ENCODE data around the gene EPB41L3.
"Not testable (repeated sequence)": the region's sequence is repeated elsewhere in the genome, so short reads cannot be mapped to it uniquely, and the experiment has no call there.

EPB41L3 gene

DNA sequence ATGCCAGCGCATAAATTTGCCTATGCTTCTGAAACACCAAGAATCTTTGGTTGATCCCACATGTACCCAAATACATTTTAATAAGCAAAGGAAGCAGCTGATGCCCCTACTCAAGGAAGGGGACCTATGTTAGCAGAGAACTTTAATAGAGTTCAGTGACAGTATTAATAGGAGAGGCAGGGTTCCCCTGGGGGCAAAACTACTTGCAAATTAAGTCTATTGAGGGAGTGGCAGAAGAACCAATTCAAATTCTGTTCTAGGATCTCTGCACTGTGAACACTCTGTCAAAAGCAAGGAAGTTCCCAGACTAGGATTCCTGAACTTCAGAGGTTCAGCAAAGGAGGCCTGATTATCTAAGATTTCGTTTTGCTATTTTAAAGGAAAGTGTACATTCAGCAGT, 47.5 kb downstream of the EPB41L3 start:
- H3K27ac ChIP-seq, result no peak overlapping the region
- TF ChIP-seq, protein P1, sequence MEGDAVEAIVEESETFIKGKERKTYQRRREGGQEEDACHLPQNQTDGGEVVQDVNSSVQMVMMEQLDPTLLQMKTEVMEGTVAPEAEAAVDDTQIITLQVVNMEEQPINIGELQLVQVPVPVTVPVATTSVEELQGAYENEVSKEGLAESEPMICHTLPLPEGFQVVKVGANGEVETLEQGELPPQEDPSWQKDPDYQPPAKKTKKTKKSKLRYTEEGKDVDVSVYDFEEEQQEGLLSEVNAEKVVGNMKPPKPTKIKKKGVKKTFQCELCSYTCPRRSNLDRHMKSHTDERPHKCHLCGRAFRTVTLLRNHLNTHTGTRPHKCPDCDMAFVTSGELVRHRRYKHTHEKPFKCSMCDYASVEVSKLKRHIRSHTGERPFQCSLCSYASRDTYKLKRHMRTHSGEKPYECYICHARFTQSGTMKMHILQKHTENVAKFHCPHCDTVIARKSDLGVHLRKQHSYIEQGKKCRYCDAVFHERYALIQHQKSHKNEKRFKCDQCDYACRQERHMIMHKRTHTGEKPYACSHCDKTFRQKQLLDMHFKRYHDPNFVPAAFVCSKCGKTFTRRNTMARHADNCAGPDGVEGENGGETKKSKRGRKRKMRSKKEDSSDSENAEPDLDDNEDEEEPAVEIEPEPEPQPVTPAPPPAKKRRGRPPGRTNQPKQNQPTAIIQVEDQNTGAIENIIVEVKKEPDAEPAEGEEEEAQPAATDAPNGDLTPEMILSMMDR (conservative IDR thresholded peaks at IDR 0.05), result no peak

DNA sequence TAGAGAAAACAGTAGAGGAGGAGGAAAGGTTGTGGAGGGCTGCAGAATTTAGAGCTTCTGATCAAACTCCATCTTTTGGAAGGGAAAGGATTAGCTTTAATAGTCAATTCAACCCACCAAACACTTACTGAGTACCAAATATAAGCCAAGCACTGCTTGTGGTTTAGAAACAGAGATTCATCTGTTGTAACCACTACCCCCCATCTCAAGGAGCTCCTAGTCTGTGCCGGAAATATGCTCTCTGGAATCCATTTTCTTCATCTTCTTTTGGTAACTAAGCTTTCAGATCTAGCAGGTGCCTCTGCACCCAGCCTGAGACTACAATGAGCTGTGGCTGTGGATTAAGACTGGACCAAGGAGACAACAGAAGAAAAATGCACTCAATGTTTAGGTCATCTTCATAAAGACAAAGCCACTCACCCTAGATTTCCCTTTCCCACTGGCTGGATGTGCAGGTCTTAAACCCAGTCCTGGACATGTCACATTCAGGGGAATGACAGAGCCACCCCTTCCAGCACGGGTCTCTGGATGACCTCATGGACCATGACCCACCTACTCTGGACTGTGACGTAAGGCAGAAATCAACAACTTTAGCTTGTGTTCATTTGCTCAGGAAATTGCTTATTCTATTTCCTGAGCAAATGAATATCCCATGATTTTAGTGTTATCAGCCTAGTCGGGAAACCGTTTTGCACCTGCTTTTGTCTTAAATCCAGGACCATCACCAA, 52.9 kb downstream of the EPB41L3 start:
- TF ChIP-seq, protein P1 (conservative IDR thresholded peaks at IDR 0.05), result no peak
- H3K27ac ChIP-seq, result no peak overlapping the region

DNA sequence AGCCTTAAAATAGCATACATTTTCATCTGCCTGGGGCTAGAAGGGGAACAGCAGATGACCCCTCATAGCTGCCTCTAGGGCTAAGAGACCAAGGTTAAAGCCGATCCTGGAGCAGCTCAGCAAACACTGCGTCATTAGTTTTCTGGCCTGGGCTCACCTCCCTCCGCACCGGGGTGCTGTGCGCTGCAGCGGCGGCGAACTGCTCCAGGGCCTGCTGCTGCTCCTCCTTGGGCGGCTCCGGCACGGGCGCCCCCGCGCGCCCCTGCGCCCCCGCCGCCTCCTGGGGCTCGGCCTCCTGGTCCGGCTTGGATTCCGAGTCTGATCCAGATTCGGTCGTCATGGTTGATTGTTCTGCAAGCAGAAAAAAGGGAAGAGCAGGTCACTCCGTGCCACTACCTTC, 55.0 kb downstream of the EPB41L3 start:
- H3K27ac ChIP-seq, result no peak overlapping the region
- TF ChIP-seq, protein P1 (conservative IDR thresholded peaks at IDR 0.05), result no peak

GRCh38 chr18:5488044-5488443, 55.8 kb downstream of the EPB41L3 start:
- not testable (repeated sequence) for H3K27ac ChIP-seq

GRCh38 chr18:5484526-5484925, 59.3 kb downstream of the EPB41L3 start:
- H3K27ac ChIP-seq, result no peak overlapping the region
- TF ChIP-seq, protein P1 (conservative IDR thresholded peaks at IDR 0.05), result no peak

DNA sequence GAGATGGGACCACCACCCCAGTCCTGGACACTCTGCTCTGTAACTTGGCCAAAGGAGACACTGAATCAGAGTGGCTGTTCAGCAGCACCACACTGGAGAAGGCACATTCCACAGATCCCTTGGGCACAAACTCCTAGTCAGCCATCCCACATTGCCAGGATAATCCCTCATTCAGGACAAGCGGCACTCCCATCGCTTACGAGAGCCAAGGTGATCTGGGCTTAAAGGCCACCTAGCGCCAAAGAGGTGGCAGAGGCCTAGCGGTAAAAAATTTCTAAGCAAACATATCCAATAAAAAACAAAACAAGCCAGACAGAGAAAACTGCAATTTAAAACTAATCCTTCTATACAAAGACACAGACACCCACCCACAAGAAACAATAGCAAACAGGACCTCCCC, 62.2 kb downstream of the EPB41L3 start:
- TF ChIP-seq, protein P1 (conservative IDR thresholded peaks at IDR 0.05), result no peak
- no peak overlapping the region for H3K27ac ChIP-seq

DNA sequence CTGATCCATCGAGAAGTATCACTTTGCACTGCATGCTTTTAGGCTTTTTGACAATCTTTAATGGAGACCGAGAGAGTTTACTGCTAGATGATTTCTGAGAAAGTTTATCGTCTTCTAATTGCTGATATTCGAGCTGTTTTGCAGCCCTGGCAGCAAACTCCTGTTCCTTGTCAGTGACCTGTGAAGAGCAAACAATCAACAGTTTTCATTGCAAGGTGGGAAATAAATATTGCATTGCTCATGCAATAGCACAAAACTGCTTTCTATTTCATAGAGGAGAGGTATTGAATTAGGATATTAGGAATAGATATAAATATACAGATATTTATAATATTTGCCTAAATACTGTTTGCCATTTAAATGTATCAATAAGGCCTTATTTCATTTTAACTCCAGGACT, 65.5 kb downstream of the EPB41L3 start:
- TF ChIP-seq, protein P1 (conservative IDR thresholded peaks at IDR 0.05), result no peak
- H3K27ac ChIP-seq, result no peak overlapping the region; the same call in 1 of the 2 replicates

GRCh38 chr18:5476961-5477800, 66.6 kb downstream of the EPB41L3 start:
- H3K27ac ChIP-seq, result no peak overlapping the region
- TF ChIP-seq, protein P1 (conservative IDR thresholded peaks at IDR 0.05), result no peak

Data from VCaP (cell line).